GM21367 (cell line): Measurements from ENCODE around the gene CCDC51.
"Not testable (repeated sequence)": the region's sequence is repeated elsewhere in the genome, so short reads cannot be mapped to it uniquely, and the experiment has no call there.

ENCODE experiments used
- ATAC-seq: cut with Tn5 transposase; IDR thresholded peaks from one replicate; pipeline ENCODE4 v1.9.1; 2021; ENCODE audit not compliant: unreplicated experiment

The CCDC51 gene

DNA sequence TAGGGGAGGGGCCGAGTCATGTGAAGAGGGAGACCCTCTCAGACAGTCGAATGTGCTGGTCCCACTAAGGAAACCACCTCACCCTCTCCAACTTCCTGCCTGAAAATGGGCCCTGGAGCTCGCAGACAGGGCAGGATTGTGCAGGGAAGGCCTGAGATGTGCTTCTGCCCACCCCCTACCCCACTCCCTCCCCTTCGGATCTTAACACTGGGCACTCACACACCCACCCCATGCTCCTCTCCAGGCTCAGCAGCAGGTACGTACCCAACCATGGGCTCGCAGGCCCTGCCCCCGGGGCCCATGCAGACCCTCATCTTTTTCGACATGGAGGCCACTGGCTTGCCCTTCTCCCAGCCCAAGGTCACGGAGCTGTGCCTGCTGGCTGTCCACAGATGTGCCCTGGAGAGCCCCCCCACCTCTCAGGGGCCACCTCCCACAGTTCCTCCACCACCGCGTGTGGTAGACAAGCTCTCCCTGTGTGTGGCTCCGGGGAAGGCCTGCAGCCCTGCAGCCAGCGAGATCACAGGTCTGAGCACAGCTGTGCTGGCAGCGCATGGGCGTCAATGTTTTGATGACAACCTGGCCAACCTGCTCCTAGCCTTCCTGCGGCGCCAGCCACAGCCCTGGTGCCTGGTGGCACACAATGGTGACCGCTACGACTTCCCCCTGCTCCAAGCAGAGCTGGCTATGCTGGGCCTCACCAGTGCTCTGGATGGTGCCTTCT lies 26.6 kb upstream of the CCDC51 start:
- peak; percentile 18 for ATAC-seq

DNA sequence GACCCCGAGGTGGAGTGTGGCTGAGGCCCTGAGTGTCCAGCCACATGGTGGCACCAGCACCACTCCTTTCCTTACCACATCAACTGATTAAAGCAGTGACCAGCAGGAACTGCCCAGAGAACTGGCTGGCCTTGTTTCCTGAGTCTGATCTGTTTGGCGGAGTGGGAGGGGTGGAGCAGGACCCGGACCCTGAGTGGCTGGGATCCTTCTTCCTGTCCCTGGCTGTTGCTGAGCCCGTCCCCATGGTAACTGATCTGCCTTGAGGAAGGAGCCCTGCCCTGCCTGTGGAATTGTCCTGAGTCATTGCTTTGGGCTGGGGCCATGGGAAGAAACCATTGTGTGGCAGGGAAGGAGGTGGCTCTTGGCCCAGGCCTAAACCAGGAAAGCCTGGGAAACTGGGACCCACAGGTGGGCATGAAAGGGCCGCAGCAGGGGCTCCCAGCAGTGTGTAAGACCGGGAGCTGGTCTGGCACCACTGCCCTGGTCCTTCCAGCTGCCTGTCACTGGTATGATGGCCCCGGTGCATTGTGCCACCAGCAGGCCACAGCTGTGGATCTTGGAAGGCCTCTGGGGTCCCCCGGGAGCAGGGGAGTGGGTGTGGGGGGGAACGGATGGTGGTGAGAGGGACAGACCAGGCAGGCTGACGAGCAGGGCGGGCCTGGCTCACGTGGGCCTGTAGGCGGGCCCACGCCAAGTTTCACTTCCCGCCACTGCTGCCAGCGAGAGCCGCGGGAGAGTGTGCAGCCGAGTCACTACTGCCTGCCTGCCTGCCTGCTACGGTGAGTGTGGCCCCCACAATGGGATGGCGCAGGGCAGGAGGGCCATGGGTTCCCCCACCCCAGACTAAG lies 25.8 kb upstream of the CCDC51 start:
- ATAC-seq = peak; percentile 49

DNA sequence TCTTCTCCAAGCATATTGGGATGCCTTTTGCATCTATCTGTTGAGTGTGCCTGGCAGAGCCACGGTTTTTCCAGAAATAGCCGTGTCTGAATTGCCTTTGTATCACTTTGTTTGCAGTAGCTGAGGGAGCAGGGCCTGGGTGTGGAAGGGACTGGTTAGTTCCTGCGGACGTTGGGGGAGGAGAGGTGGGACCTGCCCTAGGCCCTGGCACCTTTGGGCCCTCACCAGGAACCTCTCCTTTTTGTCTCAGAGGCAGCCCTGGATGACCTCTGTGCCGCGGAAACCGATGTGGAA lies 25.3 kb upstream of the CCDC51 start:
- no peak for ATAC-seq

DNA sequence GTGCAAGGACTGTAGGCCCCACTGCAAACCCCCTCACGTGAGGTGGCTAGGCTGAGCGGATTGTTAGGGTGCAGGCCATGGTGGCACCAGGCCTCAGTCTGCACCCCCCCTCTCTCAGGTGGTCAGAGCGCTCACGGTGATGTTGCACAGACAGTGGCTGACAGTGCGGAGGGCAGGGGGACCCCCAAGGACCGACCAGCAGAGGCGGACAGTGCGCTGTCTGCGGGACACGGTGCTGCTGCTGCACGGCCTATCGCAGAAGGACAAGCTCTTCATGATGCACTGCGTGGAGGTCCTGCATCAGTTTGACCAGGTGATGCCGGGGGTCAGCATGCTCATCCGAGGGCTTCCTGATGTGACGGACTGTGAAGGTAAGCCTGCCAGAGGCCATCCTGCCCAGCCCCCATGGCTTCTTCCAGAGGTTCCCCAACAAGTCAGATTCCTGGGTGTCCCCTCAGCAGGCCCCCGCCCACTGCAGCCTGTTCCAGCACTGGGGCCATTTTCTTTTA lies 24.8 kb upstream of the CCDC51 start:
- no peak for ATAC-seq

DNA sequence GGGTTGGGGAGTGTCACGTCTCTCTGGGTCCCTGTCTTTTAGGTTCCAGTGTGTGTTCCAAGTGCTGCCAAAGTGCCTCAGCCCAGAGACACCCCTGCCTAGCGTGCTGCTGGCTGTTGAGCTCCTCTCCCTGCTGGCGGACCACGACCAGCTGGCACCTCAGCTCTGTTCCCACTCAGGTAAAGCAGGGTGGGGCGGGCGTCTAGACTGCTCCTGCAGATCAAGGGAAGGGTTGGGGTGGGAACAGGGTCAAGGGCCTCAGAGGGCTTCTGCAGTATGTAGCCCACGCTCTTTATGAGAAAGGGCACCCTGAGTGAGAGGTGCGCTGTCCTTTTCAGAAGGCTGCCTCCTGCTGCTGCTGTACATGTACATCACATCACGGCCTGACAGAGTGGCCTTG lies 23.8 kb upstream of the CCDC51 start:
- ATAC-seq = no peak

DNA sequence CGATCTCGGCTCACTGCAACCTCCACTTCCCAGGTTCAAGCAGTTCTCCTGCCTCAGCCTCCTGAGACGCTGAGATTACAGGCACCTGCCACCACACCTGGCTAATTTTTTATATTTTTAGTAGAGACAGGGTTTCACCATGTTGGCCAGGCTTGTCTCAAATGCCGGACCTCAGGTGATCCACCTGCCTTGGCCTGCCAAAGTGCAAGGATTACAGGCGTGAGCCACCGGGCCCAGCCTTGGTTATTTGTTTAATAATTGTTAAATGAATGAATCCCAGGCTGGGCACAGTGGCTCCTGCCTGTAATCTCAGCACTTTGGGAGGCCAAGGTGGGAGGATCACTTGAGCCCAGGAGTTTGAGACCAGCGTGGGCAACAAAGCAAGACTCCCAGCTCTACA lies 21.8 kb upstream of the CCDC51 start:
- not testable (repeated sequence) for ATAC-seq

DNA sequence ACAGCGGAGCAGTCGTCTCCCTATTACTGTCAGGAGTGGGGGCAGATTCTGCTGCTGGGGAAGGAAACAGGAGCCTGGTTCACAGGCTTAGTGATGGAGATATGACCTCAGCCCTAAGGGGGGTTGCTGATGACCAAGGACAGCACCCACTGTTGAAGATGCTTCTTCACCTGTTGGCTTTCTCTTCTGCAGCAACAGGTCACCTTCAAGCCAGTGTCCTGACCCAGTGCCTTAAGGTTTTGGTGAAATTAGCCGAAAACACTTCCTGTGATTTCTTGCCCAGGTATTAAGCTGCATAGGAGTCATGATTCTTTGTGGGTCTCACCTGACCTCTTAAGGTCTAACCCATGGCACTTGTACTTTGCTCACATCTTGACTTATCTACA lies 20.6 kb upstream of the CCDC51 start:
- ATAC-seq = no peak

DNA sequence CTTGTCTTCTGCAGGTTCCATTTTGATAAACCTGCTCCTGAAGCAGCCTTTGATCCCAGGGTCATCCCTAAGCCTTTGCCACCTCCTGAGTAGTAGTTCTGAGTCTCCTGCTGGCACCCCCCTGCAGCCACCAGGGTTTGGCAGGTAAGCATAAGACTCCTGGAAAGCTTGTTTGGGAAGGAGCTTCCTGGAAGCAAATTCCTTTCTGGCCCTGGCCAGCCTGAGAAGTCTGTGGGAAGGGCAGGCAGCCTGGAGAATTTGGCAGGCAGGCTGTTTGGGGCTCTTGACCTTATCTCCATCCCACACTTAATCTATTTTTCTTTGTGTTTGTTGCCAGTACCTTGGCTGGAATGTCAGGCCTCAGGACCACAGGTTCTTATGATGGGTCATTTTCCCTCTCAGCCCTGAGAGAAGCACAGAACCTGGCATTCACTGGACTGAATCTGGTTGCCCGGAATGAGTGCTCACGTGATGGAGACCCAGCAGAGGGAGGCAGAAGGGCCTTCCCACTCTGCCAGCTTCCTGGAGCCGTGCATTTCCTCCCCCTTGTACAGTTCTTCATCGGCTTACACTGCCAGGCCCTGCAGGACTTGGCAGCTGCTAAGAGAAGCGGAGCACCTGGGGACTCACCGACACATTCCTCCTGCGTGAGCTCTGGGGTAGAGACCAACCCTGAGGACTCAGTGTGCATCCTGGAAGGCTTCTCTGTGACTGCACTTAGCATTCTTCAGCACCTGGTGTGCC lies 20.0 kb upstream of the CCDC51 start:
- no peak for ATAC-seq

DNA sequence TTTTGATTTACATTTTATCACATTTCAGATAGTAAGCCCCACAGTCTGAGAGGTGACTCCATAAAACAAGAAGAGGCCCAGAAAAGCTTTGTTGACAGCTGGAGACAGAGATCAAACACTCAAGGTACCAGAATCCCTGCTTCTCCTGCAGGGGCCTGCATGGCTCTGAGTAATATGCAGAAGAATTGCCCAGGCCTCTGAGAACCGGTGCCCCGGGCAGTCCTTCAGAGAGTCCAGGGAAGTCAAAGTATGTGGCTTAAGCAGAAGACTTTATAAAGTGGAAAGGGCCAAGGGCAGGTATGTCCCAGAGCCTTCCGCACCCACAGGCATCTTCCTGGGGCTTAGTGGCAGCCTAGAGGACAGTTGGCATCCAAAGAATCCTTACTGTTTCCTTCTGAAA lies 19.4 kb upstream of the CCDC51 start:
- no peak for ATAC-seq

DNA sequence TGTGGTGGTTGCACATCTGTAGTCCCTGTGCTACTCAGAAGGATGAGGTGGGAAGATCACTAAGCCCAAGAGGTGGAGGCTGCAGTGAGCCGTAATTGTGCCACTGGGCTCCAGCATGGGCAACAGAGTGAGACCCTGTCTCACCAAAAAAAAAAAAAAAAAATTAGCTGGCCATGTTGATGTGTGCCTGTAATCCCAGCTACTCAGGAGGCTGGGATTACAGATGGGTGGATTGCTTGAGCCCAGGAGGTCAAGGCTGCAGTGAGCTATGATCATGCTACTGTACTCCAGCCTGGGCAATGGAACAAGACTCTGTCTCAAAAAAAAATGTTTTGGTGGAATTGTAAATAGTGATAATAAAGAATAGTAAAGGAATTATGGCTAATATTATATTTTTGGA lies 16.5 kb upstream of the CCDC51 start:
- no peak for ATAC-seq

DNA sequence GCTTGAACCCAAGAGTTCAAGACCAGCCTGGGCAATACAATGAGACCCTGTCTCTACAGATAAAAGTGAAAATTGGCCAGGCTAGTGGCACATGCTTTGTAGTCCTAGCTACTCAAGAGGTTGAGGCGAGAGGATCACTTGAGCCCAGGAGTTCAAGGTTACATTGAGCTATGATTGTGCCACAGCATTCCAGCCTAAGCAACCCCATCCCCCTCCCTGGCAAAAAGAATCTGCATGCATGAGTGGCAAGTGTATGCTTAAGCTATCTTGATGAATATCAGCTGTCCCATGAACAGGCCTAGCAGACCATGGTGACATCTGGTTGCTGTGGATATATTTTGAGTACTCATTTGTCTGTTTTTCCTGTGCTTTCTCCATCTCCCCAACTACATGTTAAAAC lies 11.4 kb upstream of the CCDC51 start:
- no peak for ATAC-seq

DNA sequence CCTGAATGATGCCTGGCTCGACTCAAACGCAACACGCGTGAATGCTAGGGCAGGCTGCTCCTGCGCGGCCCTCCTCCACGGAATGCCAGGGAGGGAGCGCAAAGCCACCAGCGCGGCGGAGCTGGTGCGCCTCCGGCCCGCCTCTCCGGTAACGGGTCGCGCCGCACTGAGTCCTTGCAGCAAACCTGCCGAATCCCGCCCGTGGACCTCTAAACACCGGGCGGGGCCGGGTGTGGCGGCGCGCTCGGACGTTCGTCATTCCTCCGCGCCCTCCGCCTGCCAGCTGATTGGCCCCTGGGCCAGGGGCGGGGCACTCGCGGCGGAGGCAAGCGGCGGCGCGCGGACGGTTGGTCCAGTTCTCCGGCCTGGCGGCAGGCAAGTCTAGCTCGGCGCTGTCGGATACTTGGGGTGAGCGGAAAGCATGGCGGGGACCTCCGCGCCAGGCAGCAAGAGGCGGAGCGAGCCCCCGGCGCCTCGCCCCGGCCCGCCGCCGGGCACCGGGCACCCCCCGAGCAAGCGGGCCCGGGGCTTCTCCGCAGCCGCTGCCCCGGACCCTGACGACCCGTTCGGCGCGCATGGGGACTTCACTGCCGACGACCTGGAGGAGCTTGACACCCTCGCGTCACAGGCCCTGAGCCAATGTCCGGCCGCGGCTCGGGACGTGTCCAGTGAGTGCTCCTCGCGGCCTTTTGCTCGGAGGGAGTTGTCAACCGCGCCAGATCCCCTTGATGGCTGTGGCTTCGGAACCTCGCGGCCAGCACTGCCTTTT lies 6.7 kb upstream of the CCDC51 start, which contains the start of gene ATRIP:
Gene ATRIP, plus strand, starts transcription at position 313 of the 769 bp plus-strand sequence. Its CDS starts 109 bp downstream, at position 422.
- peak; percentile 67 for ATAC-seq

DNA sequence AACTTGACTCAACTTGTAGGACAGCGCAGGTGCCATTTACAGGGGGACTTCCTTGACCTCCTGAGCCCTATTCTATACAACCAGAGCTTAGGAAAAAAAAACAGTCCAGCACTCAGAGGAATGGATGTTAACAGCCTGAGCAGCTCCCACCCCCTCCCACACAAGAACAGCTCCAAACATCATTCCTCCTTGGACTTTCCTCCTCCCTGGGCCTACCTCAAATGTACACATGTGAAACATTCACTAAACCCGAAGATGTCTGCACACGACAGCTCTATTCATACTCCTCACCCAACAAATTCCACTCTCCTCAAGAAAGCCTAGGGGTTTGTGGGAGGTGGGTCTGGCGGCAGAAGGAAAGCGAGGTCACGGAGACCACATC lies 6.1 kb upstream of the CCDC51 start:
- ATAC-seq = no peak

DNA sequence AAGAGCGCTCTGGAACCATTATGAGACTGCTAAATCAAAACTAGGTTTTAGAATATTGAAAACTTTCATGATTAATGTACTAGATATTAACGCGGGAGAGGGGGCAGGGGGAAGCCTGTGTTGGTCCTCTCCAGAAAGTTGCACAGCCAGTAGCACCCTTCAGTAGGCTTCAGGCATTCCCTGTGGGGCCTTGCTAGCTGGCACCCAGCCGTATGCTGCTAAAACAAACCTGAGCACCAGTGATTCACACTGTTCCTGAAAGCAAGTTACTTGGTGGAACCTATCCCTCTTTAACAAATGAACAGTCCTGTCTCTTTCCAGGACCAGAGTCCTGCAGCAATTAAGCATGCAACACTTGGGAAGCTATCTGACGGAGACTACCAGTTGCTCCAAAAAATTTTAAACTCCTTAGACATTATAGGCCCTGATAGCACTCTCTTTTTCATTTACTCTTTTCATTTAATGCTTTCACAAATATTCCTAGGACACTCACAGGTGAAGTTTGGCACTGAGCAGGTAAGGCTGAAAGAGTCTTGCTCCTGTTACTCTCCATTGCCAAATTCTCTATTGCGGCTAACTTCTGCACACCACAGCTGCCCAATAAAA lies 5.5 kb upstream of the CCDC51 start:
- ATAC-seq = no peak

DNA sequence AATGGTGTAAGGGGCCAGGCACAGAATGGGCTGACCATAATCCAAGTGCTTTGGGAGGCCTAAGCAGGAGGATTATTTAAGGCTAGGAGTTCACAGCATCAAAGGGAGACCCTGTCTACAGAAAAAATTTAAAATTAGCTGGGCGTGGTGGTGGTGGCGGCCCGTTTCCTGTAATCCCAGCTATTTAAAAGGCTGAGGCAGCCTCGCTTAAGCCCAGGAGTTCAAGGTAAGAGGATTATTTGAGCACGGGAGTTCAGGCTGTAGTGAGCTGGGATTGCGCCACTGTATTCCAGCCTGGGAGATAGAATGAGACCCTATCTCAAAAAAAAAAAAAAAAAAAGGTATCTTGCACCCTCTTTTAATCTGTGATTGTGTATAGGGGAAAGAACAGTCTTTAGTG lies 2.0 kb upstream of the CCDC51 start:
- no peak for ATAC-seq

DNA sequence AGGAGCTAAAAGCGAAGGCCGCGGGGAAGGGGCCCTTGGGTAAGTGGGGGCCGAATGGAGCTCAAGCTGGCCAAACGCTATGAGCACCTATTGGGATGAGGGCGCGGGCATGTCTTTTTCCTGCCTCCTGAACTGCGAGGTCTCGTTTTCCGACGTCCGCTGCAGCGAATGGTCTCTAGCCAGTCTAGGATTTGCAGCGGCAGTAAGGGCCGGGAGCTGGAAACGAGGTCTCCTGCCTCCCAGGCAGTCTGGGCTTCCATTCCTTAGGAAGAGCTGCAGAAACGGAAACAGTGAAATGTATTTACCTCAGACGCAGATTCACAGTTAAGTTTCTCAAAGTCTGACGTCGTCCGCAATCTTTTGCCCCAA lies 655 bp upstream of the CCDC51 start:
- no peak for ATAC-seq

DNA sequence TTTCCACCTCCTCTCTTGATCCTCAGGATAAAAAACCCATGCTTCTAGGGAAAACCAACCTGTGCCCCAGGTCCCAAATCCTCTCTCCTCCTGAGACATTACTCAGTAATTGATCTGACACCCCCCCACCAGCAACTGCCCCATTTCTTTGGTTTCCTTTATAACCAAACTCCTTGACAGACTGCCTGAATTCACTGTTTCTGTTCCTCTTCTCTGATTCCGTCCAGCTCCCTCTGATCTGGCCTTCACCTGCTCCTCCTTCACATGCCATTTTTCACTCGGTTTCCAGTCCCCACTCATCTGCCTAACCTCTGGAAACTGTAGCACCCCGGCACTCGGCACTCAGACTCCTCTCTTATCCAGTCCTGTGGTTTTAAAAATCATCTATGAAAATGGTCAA lies 2.1 kb downstream of the CCDC51 start:
- ATAC-seq = no peak

DNA sequence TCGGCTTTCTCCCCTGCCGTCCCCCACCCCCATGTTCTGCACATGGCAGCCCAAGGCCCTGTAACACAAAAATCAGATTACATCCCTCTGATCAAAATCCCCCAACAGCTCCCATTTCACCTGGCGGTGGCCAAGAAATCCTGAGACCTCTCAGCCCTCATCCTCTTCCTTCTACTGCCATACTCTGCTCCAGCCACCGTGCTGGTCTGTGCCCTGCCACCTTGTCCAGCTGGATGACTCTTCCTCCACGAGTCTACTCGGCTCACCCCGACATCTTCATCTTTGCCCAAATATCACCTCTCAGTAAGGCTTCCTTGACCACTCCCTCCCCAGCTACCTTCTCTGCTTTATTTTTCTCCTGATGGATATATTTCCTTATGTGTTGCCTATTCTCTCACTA lies 3.1 kb downstream of the CCDC51 start:
- ATAC-seq = no peak

DNA sequence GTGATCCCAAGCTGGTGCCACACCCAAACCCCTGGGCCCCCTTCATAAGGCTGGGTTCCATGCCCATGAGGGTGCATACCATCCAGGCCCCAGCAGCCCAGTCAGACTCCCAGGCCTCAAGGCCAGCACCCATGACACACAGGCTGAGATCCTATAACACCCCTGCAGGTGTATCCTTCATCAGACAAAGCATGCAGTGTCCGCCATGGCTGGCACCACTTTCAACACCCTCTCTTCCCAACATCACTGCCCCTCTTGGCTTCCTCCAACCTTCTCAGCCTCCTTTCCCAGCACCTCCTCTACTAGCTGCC lies 3.5 kb downstream of the CCDC51 start:
- ATAC-seq = no peak

DNA sequence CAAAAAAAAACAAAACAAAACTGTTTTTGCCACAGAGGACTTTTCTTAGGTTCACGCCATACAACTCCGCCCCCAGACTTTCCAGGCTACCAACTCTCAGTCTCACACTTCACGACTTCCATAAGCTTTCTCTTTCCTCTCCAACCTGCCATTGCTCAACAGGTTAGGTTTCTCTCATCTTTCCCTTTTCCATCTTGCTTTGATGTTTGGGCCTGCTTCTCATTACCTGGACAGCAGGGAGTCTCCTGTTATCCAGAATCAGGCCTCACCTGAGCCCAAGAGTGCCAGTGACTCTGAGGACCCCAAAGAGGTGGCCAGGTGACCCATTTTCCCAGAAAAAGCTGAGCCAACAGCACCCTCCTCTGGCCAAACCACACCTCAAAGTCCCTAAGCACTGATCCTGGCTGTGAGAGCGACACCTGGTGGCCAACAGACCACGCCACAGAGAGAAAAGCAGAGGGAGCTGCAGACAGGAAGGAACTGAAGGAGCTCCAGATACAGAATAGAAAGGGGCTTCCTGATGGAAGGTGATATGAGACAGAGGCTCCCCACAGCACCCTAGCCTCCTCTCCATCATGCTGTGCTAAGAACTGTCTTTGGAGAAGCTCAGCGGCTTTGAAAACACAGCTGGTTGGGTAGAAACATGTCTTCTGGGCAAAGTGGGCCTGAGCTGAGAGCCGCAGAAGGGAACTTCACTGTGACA lies 4.0 kb downstream of the CCDC51 start:
- ATAC-seq = no peak
